Natural killer cell (primary cell): ENCODE results near the gene TRMT1. TPM values are rescaled to one million over a fixed set of nuclear protein-coding genes. Genes with fewer than 3 reads are reported as not detected.

Source experiments
- ATAC-seq, 3 donors: fragments of 150-1000 bp in 2 of 3; fragments of 200-7000 bp in 1 of 3; cut with Tn5 transposase; 1 replicate in 1 of 3; 2 replicates in 2 of 3; pipeline ENCODE4 v1.10.0; 2021; ENCODE audit warnings: mild to moderate bottlenecking in 2 of 3, moderate library complexity in 2 of 3
- DNase-seq, 2 donors: peaks; one replicate each; pipeline versions ENCODE4 v3.0.0 to v3.0.0-alpha.2; 2013 to 2021; ENCODE audit warnings: mixed read lengths in 1 of 2
- H3K27ac ChIP-seq: one replicate; pipeline ENCODE4 v1.5.1; 2013; ENCODE audit warnings: mild to moderate bottlenecking, low read length
- H3K27me3 ChIP-seq: one replicate; pipeline ENCODE4 v1.6.1; 2013; ENCODE audit warnings: low read length; ENCODE audit not compliant: control insufficient read depth, insufficient read depth
- H3K36me3 ChIP-seq: one replicate; pipeline ENCODE4 v1.6.1; 2013; ENCODE audit warnings: low read length; ENCODE audit not compliant: control insufficient read depth, insufficient read depth
- H3K4me1 ChIP-seq: one replicate; pipeline ENCODE4 v1.6.1; 2013; ENCODE audit warnings: low read length; ENCODE audit not compliant: control insufficient read depth, insufficient read depth
- H3K4me3 ChIP-seq: one replicate; pipeline ENCODE4 v1.5.1; 2013; ENCODE audit warnings: low read length
- H3K9me3 ChIP-seq: one replicate; pipeline ENCODE4 v1.6.1; 2013; ENCODE audit warnings: low read length; ENCODE audit not compliant: control insufficient read depth, insufficient read depth
- H3K27ac Mint-ChIP-seq, 2 donors: one replicate each; pipeline ENCODE4 v1.8.0; 2022; ENCODE audit warnings: mild to moderate bottlenecking in 2 of 2, mixed read lengths in 2 of 2, moderate library complexity in 1 of 2
- H3K27me3 Mint-ChIP-seq, 2 donors: one replicate each; pipeline ENCODE4 v1.8.0; 2022; ENCODE audit warnings: low read depth in 2 of 2, mixed read lengths in 2 of 2
- H3K36me3 Mint-ChIP-seq: one replicate; pipeline ENCODE4 v1.8.0; 2022; ENCODE audit warnings: mixed read lengths
- H3K4me1 Mint-ChIP-seq, 2 donors: one replicate each; pipeline ENCODE4 v1.8.0; 2022; ENCODE audit warnings: mixed read lengths in 2 of 2
- H3K4me3 Mint-ChIP-seq: one replicate; pipeline ENCODE4 v1.8.0; 2022; ENCODE audit warnings: mild to moderate bottlenecking, moderate library complexity, mixed read lengths
- H3K9me3 Mint-ChIP-seq, 2 donors: one replicate each; pipeline ENCODE4 v1.8.0; 2022; ENCODE audit warnings: mixed read lengths in 2 of 2
- CTCF ChIP-seq: fragments of 200-600 bp; IDR thresholded peaks from one replicate; pipeline ENCODE4 v1.8.0; 2022; ENCODE audit warnings: antibody characterized with exemption
- WGBS: methylation state at CpG from one replicate; pipeline ENCODE4 v1.1.7; 2013; ENCODE audit warnings: missing lambda C conversion rate; ENCODE audit not compliant: insufficient coverage; 5-methylcytosine and 5-hydroxymethylcytosine counted together
- intact Hi-C: fragments of 100-400 bp; cut with micrococcal nuclease; formaldehyde crosslinking; loops from one replicate; pipeline ENCODE4 v1.14.2; 2022
- total RNA-seq, 4 donors: library from RNA; stranded (reverse); fragments of 120-200 nt in 1 of 4; gene quantifications; one replicate each; pipeline versions ENCODE4 v1.2.3 to v1.2.4, GENCODE V29; 2013 to 2022

TRMT1 gene
- total RNA-seq, 3 donors from 2014 or later (not counting 1 experiment from before 2014, with no cell fraction given), result 33.8 to 48.5 (median 42.2) TPM

- Mint-ChIP-seq H3K9me3 (peaks cover 0 to 1% of the 10 kb centered on the region in 2 donors), H3K36me3 (no peaks in the 10 kb centered on the region), H3K4me3 (peak overlapping the region; percentile 93), H3K27me3 (no peaks in the 10 kb centered on the region), H3K4me1 (peaks cover 5 to 36% of the 10 kb centered on the region in 2 donors), H3K27ac (peak overlapping the region; percentile 70 to 88)
- Histone ChIP-seq H3K4me1 (peaks cover 62% of the 10 kb centered on the region), H3K27me3 (no peaks in the 10 kb centered on the region), H3K4me3 (peak overlapping the region; percentile 49), H3K36me3 (peaks cover 5% of the 10 kb centered on the region), H3K27ac (peak overlapping the region; percentile 84), H3K9me3 (no peaks in the 10 kb centered on the region)
- 15% methylated on average over 18 of the region's 29 CpGs for WGBS
- ATAC-seq, result peak; percentile 18 to 36 (median 30)
- intact Hi-C loops, result loop anchor here (5.0 kb wide), 2 partner anchors 47 to 318 kb away; partner anchors contain the start of genes IER2 and STX10
- peak; percentile 59 for TF ChIP-seq CTCF
- DNase-seq, result peak in 1 of 2 donors; percentile 54
Observed at GRCh38 chr19:13104848-13105711, 11.5 kb downstream of the TRMT1 start.

- Mint-ChIP-seq H3K27me3 (no peaks in the 10 kb centered on the region), H3K4me3 (peak overlapping the region; percentile 93), H3K27ac (peak overlapping the region; percentile 70 to 88), H3K4me1 (peaks cover 10 to 43% of the 10 kb centered on the region in 2 donors), H3K36me3 (no peaks in the 10 kb centered on the region), H3K9me3 (peaks cover 3% of the 10 kb centered on the region in 2 donors)
- ATAC-seq, result peak; percentile 58 to 62 (median 60)
- intact Hi-C loops, result loop anchor here (5.0 kb wide), 2 partner anchors 48 to 317 kb away; partner anchors contain the start of genes IER2 and STX10
- TF ChIP-seq CTCF, result peak; percentile 97
- Histone ChIP-seq H3K4me1 (peaks cover 69% of the 10 kb centered on the region), H3K27me3 (no peaks in the 10 kb centered on the region), H3K36me3 (peaks cover 5% of the 10 kb centered on the region), H3K27ac (peak overlapping the region; percentile 84), H3K9me3 (no peaks in the 10 kb centered on the region), H3K4me3 (peak overlapping the region; percentile 49)
- DNase-seq, result peak; percentile 69 to 77
- WGBS, result under 1% methylated on average over 33 of the region's 33 CpGs
Observed at GRCh38 chr19:13104360-13104847, 12.1 kb downstream of the TRMT1 start.

- Mint-ChIP-seq H3K4me3 (peak overlapping the region; percentile 93), H3K27me3 (peaks cover 0 to 3% of the 10 kb centered on the region in 2 donors), H3K36me3 (no peaks in the 10 kb centered on the region), H3K27ac (peak overlapping the region in 1 of 2 donors; percentile 88), H3K9me3 (peaks cover 3% of the 10 kb centered on the region in 2 donors), H3K4me1 (peaks cover 14 to 48% of the 10 kb centered on the region in 2 donors)
- H3K4me3 ChIP-seq, result peak overlapping the region; percentile 55
- H3K9me3 ChIP-seq, result no peaks in the 10 kb centered on the region
- intact Hi-C loops, result loop anchor here (2.0 to 5.0 kb wide), 3 partner anchors 13 to 316 kb away; partner anchors contain the start of genes IER2, STX10 and TRMT1
- peaks cover 5% of the 10 kb centered on the region for H3K36me3 ChIP-seq
- ATAC-seq (no peak), DNase-seq (no peak)
- peaks cover 75% of the 10 kb centered on the region for H3K4me1 ChIP-seq
- peak overlapping the region; percentile 84 for H3K27ac ChIP-seq
- H3K27me3 ChIP-seq, result peaks cover 4% of the 10 kb centered on the region
- no peak for TF ChIP-seq CTCF
- WGBS, result 42% methylated on average over 9 of the region's 13 CpGs
Observed at GRCh38 chr19:13103581-13104359, 12.8 kb downstream of the TRMT1 start.
